Measurements from ENCODE around the gene CD2BP2.
"Not testable (repeated sequence)": the region's sequence is repeated elsewhere in the genome, so short reads cannot be mapped to it uniquely, and the experiment has no call there.

CD2BP2 gene

GRCh38 chr16:30341971-30342370, 13.1 kb downstream of the CD2BP2 start:
- DNase-seq (ENCODE audit: low spot score): not testable (repeated sequence)

- no peak for DNase-seq (ENCODE audit: low spot score)
Measured at GRCh38 chr16:30340621-30341020, 14.5 kb downstream of the CD2BP2 start.

- not testable (repeated sequence) for DNase-seq (ENCODE audit: low spot score)
Measured at GRCh38 chr16:30338715-30339114, 16.4 kb downstream of the CD2BP2 start.

GRCh38 chr16:30337964-30338357, 17.1 kb downstream of the CD2BP2 start:
- DNase-seq (ENCODE audit: low spot score): not testable (repeated sequence)

DNA sequence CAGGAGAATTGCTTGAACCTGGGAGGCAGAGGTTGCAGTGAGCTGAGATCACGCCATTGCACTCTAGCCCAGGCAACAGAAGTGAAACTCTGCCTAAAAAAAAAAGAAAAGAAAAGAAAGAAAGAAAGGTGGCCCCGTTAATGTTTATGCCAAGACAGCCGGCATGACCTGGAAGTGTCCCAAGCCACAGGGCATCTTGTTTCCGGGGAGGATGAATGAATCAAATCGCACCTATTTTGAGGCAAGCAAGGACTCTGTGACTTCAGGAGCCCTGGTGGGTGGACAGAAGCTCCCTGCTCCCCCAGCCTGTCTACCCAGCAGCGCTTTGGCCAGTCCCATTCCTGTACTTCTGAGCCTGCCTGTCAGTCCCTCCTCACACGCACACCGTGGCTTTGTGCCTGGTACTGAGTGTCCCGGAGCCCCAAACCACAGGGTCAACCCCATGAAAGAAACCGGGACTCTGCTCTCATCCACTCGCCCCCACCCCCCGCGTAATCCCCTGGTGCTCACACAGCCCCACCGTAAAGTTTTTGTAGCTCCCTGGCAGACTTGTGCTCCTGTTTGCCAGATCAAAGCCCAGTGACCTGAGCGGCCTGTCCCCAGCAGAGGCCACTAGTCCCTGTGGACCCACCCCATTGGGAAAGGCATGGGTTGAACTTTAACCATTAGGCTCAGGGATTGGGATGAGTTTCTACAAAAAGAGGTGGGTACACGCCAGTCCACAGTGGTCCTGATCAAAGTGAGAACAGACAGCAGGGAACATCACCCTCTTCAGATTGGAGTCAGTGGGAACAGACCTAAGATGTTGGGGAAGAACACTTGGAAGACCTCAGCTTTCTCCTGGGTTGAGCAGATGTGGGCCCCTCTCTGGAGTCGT, 19.3 kb downstream of the CD2BP2 start:
- no peak for DNase-seq (ENCODE audit: low spot score)

- peak; percentile 78 for DNase-seq (ENCODE audit: low spot score)
Measured at GRCh38 chr16:30335028-30335597, 20.0 kb downstream of the CD2BP2 start.

- DNase-seq (ENCODE audit: low spot score): peak; percentile 86
Measured at GRCh38 chr16:30334473-30334989, 20.6 kb downstream of the CD2BP2 start.

DNA sequence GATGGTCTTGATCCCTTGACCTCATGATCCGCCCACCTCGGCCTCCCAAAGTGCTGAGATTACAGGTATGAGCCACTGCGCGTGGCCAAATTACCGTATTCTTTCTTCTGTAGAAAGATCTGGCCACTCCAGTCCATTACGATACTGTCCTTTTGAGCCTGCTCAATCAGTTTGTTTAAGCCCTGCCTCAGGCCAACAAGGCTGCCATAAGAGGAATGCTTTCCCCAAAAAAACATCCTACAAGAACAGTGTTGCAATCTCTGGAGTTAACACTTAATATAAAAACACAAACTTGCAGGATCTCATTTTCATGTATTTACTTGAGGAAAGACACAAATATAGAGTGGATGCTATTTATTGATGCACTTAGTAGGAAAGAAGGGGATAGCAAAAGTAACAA, 30.9 kb downstream of the CD2BP2 start:
- DNase-seq (ENCODE audit: low spot score): not testable (repeated sequence)

GRCh38 chr16:30318647-30319046, 36.5 kb downstream of the CD2BP2 start:
- DNase-seq (ENCODE audit: low spot score): not testable (repeated sequence)

GRCh38 chr16:30310937-30311336, 44.2 kb downstream of the CD2BP2 start:
- not testable (repeated sequence) for DNase-seq (ENCODE audit: low spot score)

DNA sequence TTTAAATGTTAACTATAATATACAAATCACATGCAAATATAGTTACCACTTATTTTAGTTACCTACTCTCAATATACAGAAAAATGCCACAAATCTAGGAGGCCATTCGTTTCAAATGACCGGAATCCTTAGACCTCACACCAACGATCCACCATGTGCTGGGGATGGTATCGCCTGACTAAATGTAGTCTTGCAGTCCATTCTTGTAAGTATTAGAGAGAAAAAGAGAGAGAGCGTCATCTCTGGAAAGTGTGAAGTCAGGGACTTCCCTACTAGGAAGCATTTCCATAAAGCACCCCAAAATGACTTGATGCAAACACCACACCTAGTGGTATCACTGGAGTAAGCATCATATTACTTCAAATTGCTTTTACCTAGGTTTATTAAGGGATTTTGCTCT, 45.9 kb downstream of the CD2BP2 start:
- not testable (repeated sequence) for DNase-seq (ENCODE audit: low spot score)
